Kidney epithelial cell (primary cell): ENCODE data around the gene SEZ6. TPM values are rescaled to one million over a fixed set of nuclear protein-coding genes. Genes with fewer than 3 reads are reported as not detected.

ENCODE experiments used
- DNase-seq: peaks from one replicate; pipeline ENCODE4 v3.0.0-alpha.2; 2010; ENCODE audit warnings: low read depth
- H3K27me3 ChIP-seq: 2 replicates; pipeline ENCODE4 v1.6.0; 2011; ENCODE audit warnings: low read length; ENCODE audit not compliant: control insufficient read depth, insufficient read depth
- H3K36me3 ChIP-seq: 2 replicates; pipeline ENCODE4 v1.5.1; 2011; ENCODE audit warnings: low read length; ENCODE audit not compliant: control insufficient read depth, insufficient read depth
- H3K4me3 ChIP-seq: 2 replicates; pipeline ENCODE4 v1.5.1; 2011; ENCODE audit warnings: low read depth, mild to moderate bottlenecking, control low read depth, low read length
- CTCF ChIP-seq: IDR thresholded peaks from 2 replicates; pipeline ENCODE4 v1.5.1; 2011; ENCODE audit warnings: mild to moderate bottlenecking, moderate library complexity, low read length, control low read depth, inconsistent platforms; ENCODE audit not compliant: insufficient read depth, poor library complexity, severe bottlenecking
- total RNA-seq: library from RNA; depleted of rRNA; stranded (reverse); fragments of >200 nt; gene quantifications from 2 replicates; pipeline ENCODE4 v1.2.3, GENCODE V29; 2015

The SEZ6 gene
- total RNA-seq, 1 donor from 2014 or later = not detected

GRCh38 chr17:28957277-28957991, 48.4 kb downstream of the SEZ6 start:
- no peak for DNase-seq
- no peak for TF ChIP-seq CTCF
- Histone ChIP-seq H3K27me3 (peaks cover 5% of the 10 kb centered on the region), H3K4me3 (no peak overlapping the region), H3K36me3 (no peaks in the 10 kb centered on the region)

- no peak for DNase-seq
- Histone ChIP-seq H3K36me3 (no peaks in the 10 kb centered on the region), H3K4me3 (no peak overlapping the region), H3K27me3 (peaks cover 5% of the 10 kb centered on the region)
- TF ChIP-seq CTCF = no peak
Measured at GRCh38 chr17:28956861-28957260, 49.0 kb downstream of the SEZ6 start.

GRCh38 chr17:28956112-28956511, 49.7 kb downstream of the SEZ6 start:
- DNase-seq = no peak
- no peaks in the 10 kb centered on the region for H3K27me3 ChIP-seq
- no peak for TF ChIP-seq CTCF
- no peak overlapping the region for H3K4me3 ChIP-seq
- H3K36me3 ChIP-seq = no peaks in the 10 kb centered on the region

- no peak for TF ChIP-seq CTCF
- Histone ChIP-seq H3K36me3 (no peaks in the 10 kb centered on the region), H3K4me3 (no peak overlapping the region), H3K27me3 (no peaks in the 10 kb centered on the region)
- DNase-seq = no peak
Measured at GRCh38 chr17:28955408-28955807, 50.4 kb downstream of the SEZ6 start.

- H3K27me3 ChIP-seq = no peaks in the 10 kb centered on the region
- no peak overlapping the region for H3K4me3 ChIP-seq
- H3K36me3 ChIP-seq = no peaks in the 10 kb centered on the region
Measured at GRCh38 chr17:28954886-28955285, 50.9 kb downstream of the SEZ6 start.

More at GRCh38 chr17:28954886-28955285, 50.9 kb downstream of the SEZ6 start:
- no peak for TF ChIP-seq CTCF
- no peak for DNase-seq
